B cell (primary cell): ENCODE results near the gene PAPLN. TPM values are rescaled to one million over a fixed set of nuclear protein-coding genes. Genes with fewer than 3 reads are reported as not detected.

Experiments
- ATAC-seq: fragments of 200-7000 bp; cut with Tn5 transposase; one replicate; pipeline ENCODE4 v1.10.0; 2021; ENCODE audit warnings: low read depth, mild to moderate bottlenecking, moderate number of reproducible peaks, moderate library complexity
- CTCF ChIA-PET: fragments of 350-600 bp; sonication (Branson Sonifier 250); formaldehyde crosslinking; loops from one replicate; lab custom pipeline; 2021; ENCODE audit warnings: antibody characterized with exemption, inconsistent platforms; lab: Charles Lee
- POLR2A ChIA-PET: fragments of 350-600 bp; sonication (Branson Sonifier 250); formaldehyde crosslinking; loops from one replicate; lab custom pipeline; 2021; ENCODE audit warnings: antibody characterized with exemption; lab: Charles Lee
- DNase-seq: peaks from one replicate; pipeline ENCODE4 v3.0.0; 2013
- H2AFZ ChIP-seq: 2 replicates; pipeline ENCODE4 v1.6.1; 2012; ENCODE audit warnings: mild to moderate bottlenecking, low read depth, low read length; ENCODE audit not compliant: insufficient read depth, poor library complexity, severe bottlenecking
- H3K27ac ChIP-seq, 2 donors: 1 replicate in 1 of 2; 2 replicates in 1 of 2; pipeline ENCODE4 v1.5.1; 2012 to 2013; ENCODE audit warnings: low read length in 2 of 2, mild to moderate bottlenecking in 2 of 2, moderate library complexity in 1 of 2
- H3K27me3 ChIP-seq, 4 experiments: fragments of 200-600 bp in 1 of 4; sonication (generic) in 1 of 4; replicated peaks in 1 of 4; 1 replicate in 2 of 4; 2 replicates in 2 of 4; pipeline versions ENCODE4 v1.6.1 to v1.7.0; 2013 to 2016; ENCODE audit warnings: low read length in 3 of 4, mild to moderate bottlenecking in 2 of 4, mixed read lengths in 1 of 4, moderate library complexity in 1 of 4; ENCODE audit not compliant: insufficient read depth in 4 of 4, control insufficient read depth in 3 of 4; ENCODE audit errors: control extremely low read depth in 1 of 4
- H3K36me3 ChIP-seq, 2 experiments: replicated peaks in 1 of 2; 1 replicate in 1 of 2; 2 replicates in 1 of 2; pipeline versions ENCODE4 v1.6.1 to v1.7.1; 2013; ENCODE audit warnings: low read length in 1 of 2; ENCODE audit not compliant: insufficient read depth in 2 of 2, control insufficient read depth in 1 of 2; ENCODE audit errors: control extremely low read depth in 1 of 2, extremely low read depth in 1 of 2
- H3K4me1 ChIP-seq, 2 donors: fragments of 200-600 bp in 1 of 2; sonication (generic) in 1 of 2; 1 replicate in 1 of 2; 2 replicates in 1 of 2; pipeline versions ENCODE4 v1.5.1 to v1.6.1; 2013 to 2017; ENCODE audit warnings: low read length in 2 of 2; ENCODE audit not compliant: control insufficient read depth in 2 of 2, insufficient read depth in 2 of 2
- H3K4me2 ChIP-seq: replicated peaks from 2 replicates; pipeline ENCODE3; 2012; ENCODE audit warnings: mild to moderate bottlenecking, low read depth, low read length; ENCODE audit not compliant: poor library complexity, severe bottlenecking
- H3K4me3 ChIP-seq, 5 experiments: fragments of 200-600 bp in 1 of 5; sonication (generic) in 1 of 5; 1 replicate in 3 of 5; 2 replicates in 2 of 5; pipeline versions ENCODE4 v1.5.1 to v1.7.0; 2011 to 2016; ENCODE audit warnings: low read length in 4 of 5, mild to moderate bottlenecking in 4 of 5, low read depth in 2 of 5, control low read depth in 1 of 5, moderate library complexity in 1 of 5; ENCODE audit not compliant: insufficient read depth in 1 of 5; ENCODE audit errors: control extremely low read depth in 1 of 5, extremely low read depth in 1 of 5
- H3K79me2 ChIP-seq: fragments of 200-600 bp; sonication (generic); one replicate; pipeline ENCODE4 v1.6.0; 2016; ENCODE audit warnings: low read length; ENCODE audit not compliant: control insufficient read depth, insufficient read depth
- H3K9ac ChIP-seq: fragments of 200-600 bp; sonication (generic); 2 replicates; pipeline ENCODE4 v1.6.1; 2017; ENCODE audit warnings: mild to moderate bottlenecking, low read length, moderate library complexity
- H3K9me3 ChIP-seq, 3 donors: one replicate each; pipeline versions ENCODE4 v1.6.1 to v1.7.1; 2013; ENCODE audit warnings: low read length in 2 of 3; ENCODE audit not compliant: control insufficient read depth in 2 of 3, insufficient read depth in 1 of 3; ENCODE audit errors: control extremely low read depth in 1 of 3
- H4K20me1 ChIP-seq: 2 replicates; pipeline ENCODE4 v1.6.0; 2012; ENCODE audit warnings: mild to moderate bottlenecking, low read length; ENCODE audit not compliant: insufficient read depth, control insufficient read depth, poor library complexity, severe bottlenecking
- H3K27ac Mint-ChIP-seq: one replicate; pipeline ENCODE4 v1.8.0; 2021; ENCODE audit warnings: mixed read lengths
- H3K27me3 Mint-ChIP-seq: one replicate; pipeline ENCODE4 v1.8.0; 2021; ENCODE audit warnings: mixed read lengths
- H3K4me1 Mint-ChIP-seq: one replicate; pipeline ENCODE4 v1.8.0; 2021; ENCODE audit warnings: mixed read lengths
- H3K4me3 Mint-ChIP-seq: one replicate; pipeline ENCODE4 v1.8.0; 2021; ENCODE audit warnings: mixed read lengths
- H3K9me3 Mint-ChIP-seq: one replicate; pipeline ENCODE4 v1.8.0; 2022; ENCODE audit warnings: mixed read lengths; ENCODE audit not compliant: insufficient read depth
- CTCF ChIP-seq: fragments of 200-600 bp; IDR thresholded peaks from one replicate; pipeline ENCODE4 v1.8.0; 2022; ENCODE audit warnings: antibody characterized with exemption, mild to moderate bottlenecking
- EZH2 ChIP-seq: IDR thresholded peaks from 2 replicates; pipeline ENCODE4 v1.6.1; 2012; ENCODE audit warnings: borderline replicate concordance, low read depth, mild to moderate bottlenecking, moderate library complexity, low read length; ENCODE audit not compliant: insufficient read depth, poor library complexity, severe bottlenecking
- WGBS: methylation state at CpG from one replicate; pipeline ENCODE4 v1.1.5; 2013; ENCODE audit warnings: missing lambda C conversion rate; ENCODE audit not compliant: insufficient coverage; 5-methylcytosine and 5-hydroxymethylcytosine counted together
- intact Hi-C: fragments of 100-400 bp; cut with micrococcal nuclease; formaldehyde crosslinking; loops from one replicate; pipeline ENCODE4 v1.10.0; 2022
- polyA plus RNA-seq: library from polyadenylated mRNA; depleted of rRNA; stranded (reverse); fragments of >200 nt; gene quantifications from 2 replicates; pipeline ENCODE4 v1.2.3, GENCODE V29; 2012
- total RNA-seq, 2 donors: library from RNA; stranded (reverse); fragments of 120-200 nt in 1 of 2; gene quantifications; 1 replicate in 1 of 2; 2 replicates in 1 of 2; pipeline versions ENCODE4 v1.2.3 to v1.2.4, GENCODE V29; 2013 to 2022

The PAPLN gene
- total and polyA plus RNA-seq, 2 donors (not counting 1 experiment from before 2014, with no cell fraction given) = 0.69 to 1.5 TPM

GRCh38 chr14:73250781-73251500 lies 13.6 kb downstream of the PAPLN start:
- Histone ChIP-seq H3K4me2 (no peak overlapping the region), H3K4me1 (peaks cover 24 to 30% of the 10 kb centered on the region in 2 donors), H2AFZ (no peak overlapping the region), H4K20me1 (no peaks in the 10 kb centered on the region), H3K79me2 (no peaks in the 10 kb centered on the region), H3K4me3 (no peak overlapping the region), H3K9ac (no peak overlapping the region), H3K27me3 (no peaks in the 10 kb centered on the region), H3K36me3 (no peaks in the 10 kb centered on the region), H3K9me3 (peaks cover 0 to 4% (median 0%) of the 10 kb centered on the region in 3 donors), H3K27ac (no peak overlapping the region)
- Mint-ChIP-seq H3K27ac (no peak overlapping the region), H3K4me1 (peaks cover 33% of the 10 kb centered on the region), H3K9me3 (no peaks in the 10 kb centered on the region), H3K27me3 (no peaks in the 10 kb centered on the region), H3K4me3 (no peak overlapping the region)
- ChIA-PET CTCF (no interaction called here), POLR2A (no interaction called here)
- TF ChIP-seq CTCF (no peak), EZH2 (no peak)
- DNase-seq = no peak
- over 99% methylated on average over 26 of the region's 27 CpGs for WGBS
- ATAC-seq = no peak
- intact Hi-C loops = no loop called here

- TF ChIP-seq EZH2 = no peak
- TF ChIP-seq CTCF = no peak
- Mint-ChIP-seq H3K27ac (no peak overlapping the region), H3K27me3 (no peaks in the 10 kb centered on the region), H3K4me1 (peaks cover 30% of the 10 kb centered on the region), H3K4me3 (no peak overlapping the region), H3K9me3 (no peaks in the 10 kb centered on the region)
- no peaks in the 10 kb centered on the region for H3K27me3 ChIP-seq
- H3K79me2 ChIP-seq = no peaks in the 10 kb centered on the region
- ChIA-PET CTCF (no interaction called here), POLR2A (no interaction called here)
- peaks cover 20 to 24% of the 10 kb centered on the region in 2 donors for H3K4me1 ChIP-seq
- no peak overlapping the region for H3K27ac ChIP-seq
- no peak overlapping the region for H3K4me3 ChIP-seq
- no peak for DNase-seq
- no peak overlapping the region for H2AFZ ChIP-seq
- peaks cover 0 to 4% (median 0%) of the 10 kb centered on the region in 3 donors for H3K9me3 ChIP-seq
- ATAC-seq = no peak
- WGBS = 96% methylated on average over 29 of the region's 30 CpGs
- H3K4me2 ChIP-seq = no peak overlapping the region
- no peak overlapping the region for H3K9ac ChIP-seq
- H3K36me3 ChIP-seq = no peaks in the 10 kb centered on the region
- intact Hi-C loops = no loop called here
- no peaks in the 10 kb centered on the region for H4K20me1 ChIP-seq
Observed at GRCh38 chr14:73251516-73252215, 14.4 kb downstream of the PAPLN start.
